Smooth muscle cell (in vitro differentiated cells): Measurements from ENCODE around the gene PTPRQ. TPM values are rescaled to one million over a fixed set of nuclear protein-coding genes. Genes with fewer than 3 reads are reported as not detected.

Source experiments
- DNase-seq: peaks from one replicate; lab custom pipeline; 2025; ENCODE audit not compliant: unreplicated experiment; lab: John Stamatoyannopoulos, UW
- H2AFZ ChIP-seq: fragments of 200-600 bp; sonication (generic); 2 replicates; pipeline ENCODE4 v1.6.0; 2016; ENCODE audit warnings: antibody characterized with exemption, low read depth, mild to moderate bottlenecking
- H3F3A ChIP-seq: fragments of 200-600 bp; sonication (generic); 2 replicates; pipeline ENCODE4 v1.6.0; 2017; ENCODE audit warnings: antibody characterized with exemption, low read depth
- H3K27ac ChIP-seq: fragments of 200-600 bp; sonication (generic); 2 replicates; pipeline ENCODE4 v1.5.1; 2016; ENCODE audit warnings: low read depth, mild to moderate bottlenecking
- H3K27me3 ChIP-seq: fragments of 200-600 bp; sonication (generic); 2 replicates; pipeline ENCODE4 v1.6.1; 2016; ENCODE audit warnings: low read depth, mild to moderate bottlenecking
- H3K36me3 ChIP-seq: fragments of 200-600 bp; sonication (generic); 2 replicates; pipeline ENCODE4 v1.5.1; 2016; ENCODE audit warnings: low read depth
- H3K4me1 ChIP-seq: fragments of 200-600 bp; sonication (generic); 2 replicates; pipeline ENCODE4 v1.5.1; 2016; ENCODE audit warnings: low read depth
- H3K4me2 ChIP-seq: fragments of 200-600 bp; sonication (generic); 2 replicates; pipeline ENCODE4 v1.6.0; 2016; ENCODE audit warnings: mild to moderate bottlenecking
- H3K4me3 ChIP-seq: fragments of 200-600 bp; sonication (generic); 2 replicates; pipeline ENCODE4 v1.5.1; 2016; ENCODE audit warnings: mild to moderate bottlenecking
- H3K79me2 ChIP-seq: fragments of 200-600 bp; sonication (generic); 2 replicates; pipeline ENCODE4 v1.6.0; 2016; ENCODE audit warnings: low read depth, mild to moderate bottlenecking
- H3K9ac ChIP-seq: fragments of 200-600 bp; sonication (generic); 2 replicates; pipeline ENCODE4 v1.6.0; 2016; ENCODE audit warnings: low read depth
- H3K9me3 ChIP-seq: fragments of 200-600 bp; sonication (generic); replicated peaks from 2 replicates; pipeline ENCODE4 v1.5.1; 2016; ENCODE audit warnings: low read depth
- H4K20me1 ChIP-seq: fragments of 200-600 bp; sonication (generic); 2 replicates; pipeline ENCODE4 v1.6.0; 2016; ENCODE audit warnings: low read depth
- CTCF ChIP-seq: fragments of 200-600 bp; sonication (generic); IDR thresholded peaks from 2 replicates; pipeline ENCODE4 v1.5.1; 2017; ENCODE audit warnings: borderline replicate concordance, mild to moderate bottlenecking, antibody characterized with exemption; ENCODE audit not compliant: insufficient read depth, poor library complexity, severe bottlenecking
- WGBS: methylation state at CpG from one replicate; pipeline ENCODE4 v1.1.7; 2016; ENCODE audit warnings: low lambda C conversion rate; 5-methylcytosine and 5-hydroxymethylcytosine counted together
- polyA plus RNA-seq: library from polyadenylated mRNA; unstranded; fragments of >200 nt; fragmentation: Nextera tagmentation; extraction: Ambion mirVana; gene quantifications from 2 replicates; pipeline ENCODE4 v1.2.1, GENCODE V29; 2016
- total RNA-seq: library from RNA; depleted of rRNA; stranded (reverse); fragments of >200 nt; gene quantifications from 2 replicates; pipeline ENCODE4 v1.2.3, GENCODE V29; 2014

Gene PTPRQ
- total and polyA plus RNA-seq, 2 experiments from 2014 or later, result 0.04 TPM; not detected in 1

GRCh38 chr12:80704420-80704819, 260.4 kb downstream of the PTPRQ start:
- Histone ChIP-seq H4K20me1 (no peaks in the 10 kb centered on the region), H3F3A (no peaks in the 10 kb centered on the region), H3K9me3 (no peaks in the 10 kb centered on the region), H2AFZ (no peak overlapping the region), H3K27ac (peak overlapping the region; percentile 73), H3K36me3 (no peaks in the 10 kb centered on the region), H3K4me2 (peak overlapping the region; percentile 70), H3K9ac (no peak overlapping the region), H3K4me1 (peaks cover 14% of the 10 kb centered on the region), H3K27me3 (peaks cover 36% of the 10 kb centered on the region), H3K4me3 (no peak overlapping the region), H3K79me2 (no peaks in the 10 kb centered on the region)
- DNase-seq, result no peak
- TF ChIP-seq CTCF, result no peak
- WGBS, result 59% methylated on average over 2 of the region's 2 CpGs

- Histone ChIP-seq H3K9ac (no peak within 1 kb of the TSS), H3K27me3 (peaks cover 59% of the 10 kb centered on the region), H2AFZ (peak within 1 kb of the TSS; percentile 83), H3K79me2 (no peaks in the 10 kb centered on the region), H3K4me3 (peak within 1 kb of the TSS; percentile 36), H3K4me1 (peaks cover 14% of the 10 kb centered on the region), H3K9me3 (no peaks in the 10 kb centered on the region), H4K20me1 (no peaks in the 10 kb centered on the region), H3K27ac (no peak within 1 kb of the TSS), H3F3A (no peaks in the 10 kb centered on the region), H3K36me3 (no peaks in the 10 kb centered on the region), H3K4me2 (peak within 1 kb of the TSS; percentile 85)
- TF ChIP-seq CTCF, result no peak
- DNase-seq, result no peak
- 78% methylated on average over 4 of the region's 4 CpGs for WGBS
Observed at GRCh38 chr12:80707126-80707829, 263.2 kb downstream of the PTPRQ start, which contains the start of gene MYF6. MYF6 (plus strand) TSS chr12:80707634; CDS start chr12:80707720, 86 bp downstream.

- no peak for DNase-seq
- Histone ChIP-seq H3K9me3 (no peaks in the 10 kb centered on the region), H3K27me3 (peaks cover 64% of the 10 kb centered on the region), H3K36me3 (no peaks in the 10 kb centered on the region), H3K4me3 (no peak overlapping the region), H3K9ac (no peak overlapping the region), H3F3A (no peaks in the 10 kb centered on the region), H3K4me1 (peaks cover 14% of the 10 kb centered on the region), H3K79me2 (no peaks in the 10 kb centered on the region), H4K20me1 (no peaks in the 10 kb centered on the region), H3K4me2 (no peak overlapping the region), H2AFZ (no peak overlapping the region), H3K27ac (no peak overlapping the region)
- WGBS, result 22% methylated on average over 21 of the region's 21 CpGs
- TF ChIP-seq CTCF, result no peak
Observed at GRCh38 chr12:80707830-80708258, 263.8 kb downstream of the PTPRQ start.
